ENCODE results near the gene DMXL1.
"Not testable (repeated sequence)": the region's sequence is repeated elsewhere in the genome, so short reads cannot be mapped to it uniquely, and the experiment has no call there.

Gene DMXL1

GRCh38 chr5:119123280-119123679, 52.4 kb downstream of the DMXL1 start:
- no peak for DNase-seq

GRCh38 chr5:119129770-119130169, 58.9 kb downstream of the DMXL1 start:
- DNase-seq: no peak

- no peak for DNase-seq
These were observed 60.8 kb downstream of the DMXL1 start for GRCh38 chr5:119131530-119132304.

- DNase-seq: not testable (repeated sequence)
These were observed 64.9 kb downstream of the DMXL1 start for GRCh38 chr5:119135743-119136142.

- no peak for DNase-seq
These were observed 65.9 kb downstream of the DMXL1 start for GRCh38 chr5:119136666-119137318.

GRCh38 chr5:119153629-119154028, 82.7 kb downstream of the DMXL1 start:
- DNase-seq: no peak

- DNase-seq: no peak
These were observed 87.3 kb downstream of the DMXL1 start for GRCh38 chr5:119158144-119158543.

GRCh38 chr5:119161430-119161829, 90.5 kb downstream of the DMXL1 start:
- no peak for DNase-seq

- no peak for DNase-seq
These were observed 95.1 kb downstream of the DMXL1 start for GRCh38 chr5:119166026-119166425.

GRCh38 chr5:119168401-119168800, 97.5 kb downstream of the DMXL1 start:
- DNase-seq: no peak

GRCh38 chr5:119171686-119172085, 100.8 kb downstream of the DMXL1 start:
- no peak for DNase-seq

- DNase-seq: no peak
These were observed 103.8 kb downstream of the DMXL1 start for GRCh38 chr5:119174578-119175163.

GRCh38 chr5:119176785-119177184, 105.9 kb downstream of the DMXL1 start:
- no peak for DNase-seq

GRCh38 chr5:119177226-119177625, 106.3 kb downstream of the DMXL1 start:
- DNase-seq: no peak

- no peak for DNase-seq
These were observed 107.5 kb downstream of the DMXL1 start for GRCh38 chr5:119178435-119178834.

GRCh38 chr5:119179857-119180641, 109.2 kb downstream of the DMXL1 start:
- DNase-seq: no peak

- DNase-seq: not testable (repeated sequence)
These were observed 114.6 kb downstream of the DMXL1 start for GRCh38 chr5:119185512-119185911.

- no peak for DNase-seq
These were observed 117.1 kb downstream of the DMXL1 start for GRCh38 chr5:119187776-119188529.

GRCh38 chr5:119190470-119191095, 119.7 kb downstream of the DMXL1 start:
- DNase-seq: no peak

- no peak for DNase-seq
These were observed 121.1 kb downstream of the DMXL1 start for GRCh38 chr5:119191944-119192343.

- no peak for DNase-seq
These were observed 129.9 kb downstream of the DMXL1 start for GRCh38 chr5:119200795-119201194.

- no peak for DNase-seq
These were observed 136.2 kb downstream of the DMXL1 start for GRCh38 chr5:119207105-119207504.
